ENCODE results near the gene GSTP1.

DNA sequence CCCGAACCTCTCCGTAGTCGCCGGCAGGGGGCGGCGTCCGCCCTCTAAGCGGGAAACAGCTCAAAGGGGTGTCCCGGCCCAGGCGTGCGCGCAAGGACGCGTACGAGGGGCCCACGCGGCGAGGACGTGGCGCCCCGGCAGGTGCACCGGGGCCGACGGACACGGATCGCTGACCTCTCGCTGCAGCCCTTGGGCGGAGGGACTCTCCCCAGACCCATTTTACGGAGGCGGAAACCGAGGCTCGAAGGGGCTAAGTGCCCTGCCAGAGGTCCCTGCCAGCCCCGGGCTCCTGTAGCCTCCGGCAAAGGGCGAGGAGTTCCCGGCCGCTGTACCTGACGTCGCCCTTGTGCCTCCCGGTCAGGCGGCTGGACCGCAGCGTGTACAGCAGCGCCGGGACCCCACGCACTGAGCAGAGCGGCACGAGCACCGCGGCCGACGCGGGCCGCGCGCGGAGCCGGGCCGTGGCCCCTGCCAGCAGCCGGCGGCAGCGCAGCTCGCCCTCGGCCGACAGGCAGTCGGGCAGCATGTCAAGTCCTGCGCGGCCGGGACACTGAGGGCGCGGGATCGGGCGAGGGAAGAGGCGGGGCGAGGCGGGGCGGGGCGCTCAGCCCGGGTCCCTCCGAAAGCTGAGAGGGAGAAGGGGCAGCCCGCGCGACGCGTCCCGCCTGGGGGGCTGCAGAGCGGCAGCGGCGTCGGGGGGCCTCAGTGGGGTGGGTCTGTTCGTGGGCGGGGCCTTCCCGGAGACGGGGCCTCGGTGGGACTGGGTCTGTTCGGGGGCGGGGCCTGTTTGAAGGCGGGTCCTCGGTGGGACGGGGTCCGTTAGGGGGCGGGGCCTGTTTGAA is 46.0 kb downstream of the GSTP1 start, which contains the start of gene NUDT8:
- TF ChIP-seq ZNF274 (IDR thresholded peaks at IDR 0.05; ENCODE audit: low read depth, low read length): no peak
- no peak for TF ChIP-seq SUZ12 (IDR thresholded peaks at IDR 0.05; ENCODE audit: extremely low read depth, insufficient read depth, insufficient read length)
- no peak for TF ChIP-seq YY1 (IDR thresholded peaks at IDR 0.05; ENCODE audit: insufficient read depth, insufficient read length)
